ENCODE data around the gene NPHS1. TPM values are rescaled to one million over a fixed set of nuclear protein-coding genes. Genes with fewer than 3 reads are reported as not detected.

NPHS1 gene
- total and polyA plus RNA-seq, 2 of the 8 experiments (the other 6 are each of a cell fraction or from before 2014, with no cell fraction given): 1.3 to 1.4 TPM

DNA sequence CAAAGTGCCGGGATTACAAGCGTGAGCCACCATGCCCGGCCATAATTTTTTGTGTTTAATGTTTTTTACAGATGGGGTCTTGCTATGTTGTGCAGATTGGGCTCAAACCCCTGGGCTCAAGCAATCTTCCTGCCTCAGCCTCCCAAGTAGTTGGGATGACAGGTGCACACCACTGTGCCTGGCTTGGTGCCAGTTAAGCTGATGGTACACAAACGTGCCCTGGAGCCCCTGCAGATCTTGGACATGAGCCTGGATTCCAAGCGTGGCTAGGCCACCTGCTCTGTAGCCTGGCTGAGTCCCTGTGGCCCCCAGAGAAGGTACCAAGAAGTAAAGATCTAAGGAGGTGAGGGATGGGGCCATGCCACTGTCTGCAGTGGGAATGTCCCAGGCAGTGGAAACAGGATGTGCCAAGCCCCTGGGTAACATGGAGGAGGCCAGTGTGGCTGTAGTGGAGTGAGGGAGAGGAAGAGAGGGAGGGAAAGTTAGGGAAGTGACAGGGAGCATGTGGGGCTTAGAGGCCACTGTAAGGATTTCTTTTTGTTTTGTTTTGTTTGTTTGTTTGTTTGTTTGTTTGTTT is 46.7 kb downstream of the NPHS1 start:
- FAIRE-seq: no peak
- no peak overlapping the region for H3K18ac ChIP-seq (ENCODE audit: extremely low read depth, low read length)
- POLR2A ChIA-PET (ENCODE audit: partially characterized antibody): no interaction called here
- TF ChIP-seq EGR1 (IDR thresholded peaks at IDR 0.05; ENCODE audit: borderline replicate concordance, low read depth, low read length) (no peak), EP300 (IDR thresholded peaks at IDR 0.05; ENCODE audit: borderline replicate concordance in 1 of 2, low read depth in 2 of 2, low read length in 2 of 2) (no peak), HDAC2 (IDR thresholded peaks at IDR 0.05; ENCODE audit: borderline replicate concordance in 1 of 2, low read depth in 2 of 2, low read length in 2 of 2) (no peak), EZH2 (IDR thresholded peaks at IDR 0.05; ENCODE audit: low read depth, low read length, severe bottlenecking) (no peak), FOSL1 (IDR thresholded peaks at IDR 0.05; ENCODE audit: insufficient read depth, low read depth, low read length) (no peak), TEAD4 (IDR thresholded peaks at IDR 0.05; ENCODE audit: low read depth, low read length) (no peak), POU5F1 (IDR thresholded peaks at IDR 0.05; ENCODE audit: low read depth, low read length) (no peak), TAF7 (optimal IDR thresholded peaks at IDR 0.05; ENCODE audit: borderline replicate concordance, low read depth, low read length) (no peak), BACH1 (IDR thresholded peaks at IDR 0.05; ENCODE audit: low read length) (no peak), SP4 (IDR thresholded peaks at IDR 0.05; ENCODE audit: low read length) (no peak), RXRA (IDR thresholded peaks at IDR 0.05; ENCODE audit: insufficient read depth, low read depth, low read length) (no peak), GABPA (IDR thresholded peaks at IDR 0.05; ENCODE audit: borderline replicate concordance, insufficient read depth, low read length) (no peak), POLR2A (IDR thresholded peaks at IDR 0.05; ENCODE audit: control extremely low read depth in 1 of 2, low read depth in 2 of 2, low read length in 2 of 2) (no peak), HDAC6 (IDR thresholded peaks at IDR 0.05; ENCODE audit: low read depth, low read length) (no peak)

More for the DNA sequence above, 46.7 kb downstream of the NPHS1 start:
- no peak for DNase-seq (ENCODE audit: low read depth in 1 of 2, low spot score in 2 of 2)
- H3K4me1 ChIP-seq (replicated peaks in 1 of 4; ENCODE audit: control insufficient read depth in 3 of 4, insufficient read depth in 4 of 4, low read length in 3 of 4): peaks cover 0 to 2% (median 0%) of the 10 kb centered on the region in 4 experiments; a peak in 2 of 7 replicates
- no peaks in the 10 kb centered on the region for H3K79me2 ChIP-seq (ENCODE audit: control insufficient read depth in 1 of 2, insufficient read depth in 2 of 2, low read length in 2 of 2)
- CTCF ChIA-PET (ENCODE audit: partially characterized antibody): interaction anchor here (2.3 kb wide), 1 partner anchor 14 kb away, joined by 7 read pairs; no protein-coding TSS in a partner anchor
- no peak overlapping the region for H4K91ac ChIP-seq (replicated peaks; ENCODE audit: insufficient read length, low read length)
- H2AK5ac ChIP-seq (ENCODE audit: low read depth, low read length): no peak overlapping the region
- H4K5ac ChIP-seq (ENCODE audit: insufficient read length, low read depth, low read length): no peak overlapping the region
- H3K27ac ChIP-seq (ENCODE audit: low read depth, low read length): no peak overlapping the region
- H3K4me3 ChIP-seq (ENCODE audit: extremely low read depth in 1 of 4, insufficient read depth in 2 of 4, low read depth in 3 of 4, low read length in 4 of 4): no peak overlapping the region
- H3K9ac ChIP-seq (replicated peaks in 1 of 4; ENCODE audit: extremely low read depth in 1 of 4, low read depth in 3 of 4, low read length in 3 of 4): no peak overlapping the region
- H2BK120ac ChIP-seq (replicated peaks; ENCODE audit: low read depth, low read length): no peak overlapping the region
- H3K23me2 ChIP-seq (ENCODE audit: low read depth, low read length): no peaks in the 10 kb centered on the region
- no peaks in the 10 kb centered on the region for H3K36me3 ChIP-seq (ENCODE audit: control insufficient read depth in 2 of 4, insufficient read depth in 4 of 4, low read length in 3 of 4)
- no peak overlapping the region for H3K4me2 ChIP-seq (ENCODE audit: insufficient read depth in 1 of 2, low read depth in 2 of 2, low read length in 2 of 2)
- WGBS, 2 experiments (ENCODE audit: extremely low coverage in 1 of 2, insufficient coverage in 1 of 2, insufficient read length in 1 of 2, insufficient replicate concordance in 2 of 2, low coverage in 1 of 2, low lambda C conversion rate in 2 of 2, missing lambda C conversion rate in 1 of 2): 81% methylated on average over 5 of the region's 5 CpGs; no CpG with 5 or more reads in 1 of the 2 experiments
- no peak overlapping the region for H3K14ac ChIP-seq (ENCODE audit: insufficient read length)
- H3K23ac ChIP-seq (ENCODE audit: insufficient read length): no peak overlapping the region
- H3K27me3 ChIP-seq (replicated peaks in 1 of 4; ENCODE audit: control insufficient read depth in 3 of 4, extremely low read depth in 1 of 4, insufficient read depth in 3 of 4, low read length in 3 of 4): no peaks in the 10 kb centered on the region; a peak in 1 of 7 replicates
- H3K56ac ChIP-seq (replicated peaks; ENCODE audit: insufficient read length, low read depth, low read length): no peak overlapping the region
- H2BK5ac ChIP-seq (ENCODE audit: low read depth, low read length): no peak overlapping the region
- H2AFZ ChIP-seq (ENCODE audit: low read length): no peak overlapping the region
- H2BK15ac ChIP-seq (ENCODE audit: low read length): no peak overlapping the region
- H4K8ac ChIP-seq (ENCODE audit: extremely low read depth, insufficient read depth, low read length): no peak overlapping the region
- H3K79me1 ChIP-seq (ENCODE audit: low read depth, low read length): no peaks in the 10 kb centered on the region
- H3K4ac ChIP-seq (replicated peaks; ENCODE audit: insufficient read length, low read depth, low read length): no peak overlapping the region
- no peak overlapping the region; the same call in 1 of the 2 replicates for H2BK20ac ChIP-seq (ENCODE audit: low read length)
- H3K9me3 ChIP-seq (ENCODE audit: insufficient read depth in 2 of 2, low read depth in 1 of 2, low read length in 1 of 2): no peaks in the 10 kb centered on the region
- no peaks in the 10 kb centered on the region for H4K20me1 ChIP-seq (replicated peaks in 1 of 2; ENCODE audit: control insufficient read depth in 1 of 2, insufficient read depth in 2 of 2, low read length in 2 of 2)
- H2BK12ac ChIP-seq (ENCODE audit: low read depth, low read length): no peak overlapping the region
